Parathyroid adenoma (tissue), 2 donors: ENCODE measurements around the gene KRT73.

Experiments
- H2AFZ ChIP-seq: fragments of 300-600 bp; sonication (generic); one replicate; pipeline ENCODE4 v1.7.0; 2017; ENCODE audit warnings: antibody characterized with exemption, mild to moderate bottlenecking
- H3K27ac ChIP-seq: fragments of 300-600 bp; sonication (generic); one replicate; pipeline ENCODE4 v1.7.0; 2017
- H3K27me3 ChIP-seq: fragments of 300-600 bp; sonication (generic); one replicate; pipeline ENCODE4 v1.7.0; 2017; ENCODE audit warnings: low read length; ENCODE audit not compliant: control insufficient read depth, insufficient read depth
- H3K36me3 ChIP-seq: fragments of 300-600 bp; sonication (generic); one replicate; pipeline ENCODE4 v1.7.0; 2017; ENCODE audit warnings: low read length; ENCODE audit not compliant: control insufficient read depth, insufficient read depth
- H3K4me1 ChIP-seq: fragments of 300-600 bp; sonication (generic); one replicate; pipeline ENCODE4 v1.7.0; 2017; ENCODE audit warnings: control low read depth
- H3K4me2 ChIP-seq: fragments of 300-600 bp; sonication (generic); one replicate; pipeline ENCODE4 v1.7.0; 2017; ENCODE audit warnings: low read length
- H3K4me3 ChIP-seq: fragments of 300-600 bp; sonication (generic); one replicate; pipeline ENCODE4 v1.7.0; 2017; ENCODE audit warnings: low read depth, low read length
- H3K79me2 ChIP-seq: fragments of 300-600 bp; sonication (generic); one replicate; pipeline ENCODE4 v1.7.0; 2017; ENCODE audit warnings: control low read depth
- H3K9ac ChIP-seq: fragments of 300-600 bp; sonication (generic); one replicate; pipeline ENCODE4 v1.7.0; 2017; ENCODE audit warnings: mild to moderate bottlenecking
- H3K9me3 ChIP-seq: fragments of 300-600 bp; sonication (generic); one replicate; pipeline ENCODE4 v1.7.0; 2017; ENCODE audit warnings: low read length; ENCODE audit not compliant: control insufficient read depth
- TF ChIP-seq, protein P1 (sequence below): fragments of 300-600 bp; sonication (generic); IDR thresholded peaks from one replicate; pipeline ENCODE4 v1.7.0; 2017; ENCODE audit warnings: antibody characterized with exemption, mild to moderate bottlenecking
- donor health status: primary hyperparathyroidism.

Gene KRT73

DNA sequence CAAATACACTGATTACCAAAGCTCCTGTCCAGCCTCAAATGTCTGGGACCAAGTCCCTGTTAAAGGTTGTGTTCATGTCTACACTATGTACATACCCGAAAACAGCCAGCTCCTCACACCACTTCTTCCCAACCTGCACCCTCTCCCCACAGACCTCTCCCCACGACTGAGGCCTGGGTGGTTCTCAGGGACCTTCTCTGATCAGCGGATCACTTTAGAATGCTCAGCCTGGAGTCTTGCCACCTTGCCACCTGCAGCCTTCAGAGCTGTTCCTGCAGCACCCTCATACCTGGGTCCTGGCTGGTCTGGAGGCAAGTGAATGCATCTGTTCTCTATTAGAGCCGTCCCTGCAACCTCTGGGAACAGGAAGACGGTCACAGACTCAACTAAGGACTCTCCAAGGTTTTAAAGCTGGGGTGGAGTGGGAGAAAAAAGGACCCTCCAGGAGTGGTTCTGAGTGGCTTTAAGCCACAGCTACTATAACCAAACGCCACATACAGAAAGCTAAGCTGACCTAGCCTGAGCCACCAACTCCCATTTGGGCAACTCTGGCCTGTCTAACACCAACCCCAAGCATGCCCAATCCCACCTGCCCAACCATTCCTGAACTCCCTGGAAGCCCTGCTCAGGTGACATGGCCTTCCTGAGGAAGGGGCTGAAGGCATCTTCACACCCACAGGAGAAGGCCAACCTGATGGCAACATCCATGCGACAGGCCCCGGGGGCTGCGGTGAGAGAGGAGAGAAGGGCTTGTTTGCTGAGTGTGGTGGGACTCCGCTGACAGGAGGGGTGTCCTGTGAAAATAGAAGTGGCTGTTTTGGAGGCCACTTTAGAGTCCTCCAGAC, 25.1 kb upstream of the KRT73 start:
- H3K79me2 ChIP-seq: no peaks in the 10 kb centered on the region
- TF ChIP-seq, protein P1, sequence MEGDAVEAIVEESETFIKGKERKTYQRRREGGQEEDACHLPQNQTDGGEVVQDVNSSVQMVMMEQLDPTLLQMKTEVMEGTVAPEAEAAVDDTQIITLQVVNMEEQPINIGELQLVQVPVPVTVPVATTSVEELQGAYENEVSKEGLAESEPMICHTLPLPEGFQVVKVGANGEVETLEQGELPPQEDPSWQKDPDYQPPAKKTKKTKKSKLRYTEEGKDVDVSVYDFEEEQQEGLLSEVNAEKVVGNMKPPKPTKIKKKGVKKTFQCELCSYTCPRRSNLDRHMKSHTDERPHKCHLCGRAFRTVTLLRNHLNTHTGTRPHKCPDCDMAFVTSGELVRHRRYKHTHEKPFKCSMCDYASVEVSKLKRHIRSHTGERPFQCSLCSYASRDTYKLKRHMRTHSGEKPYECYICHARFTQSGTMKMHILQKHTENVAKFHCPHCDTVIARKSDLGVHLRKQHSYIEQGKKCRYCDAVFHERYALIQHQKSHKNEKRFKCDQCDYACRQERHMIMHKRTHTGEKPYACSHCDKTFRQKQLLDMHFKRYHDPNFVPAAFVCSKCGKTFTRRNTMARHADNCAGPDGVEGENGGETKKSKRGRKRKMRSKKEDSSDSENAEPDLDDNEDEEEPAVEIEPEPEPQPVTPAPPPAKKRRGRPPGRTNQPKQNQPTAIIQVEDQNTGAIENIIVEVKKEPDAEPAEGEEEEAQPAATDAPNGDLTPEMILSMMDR: no peak
- no peak overlapping the region for H3K4me2 ChIP-seq
- H3K4me3 ChIP-seq: no peak overlapping the region
- H3K9me3 ChIP-seq: no peaks in the 10 kb centered on the region
- no peaks in the 10 kb centered on the region for H3K4me1 ChIP-seq
- no peak overlapping the region for H3K9ac ChIP-seq
- H3K36me3 ChIP-seq: no peaks in the 10 kb centered on the region
- no peak overlapping the region for H3K27ac ChIP-seq
- no peaks in the 10 kb centered on the region for H3K27me3 ChIP-seq
- H2AFZ ChIP-seq: no peak overlapping the region

DNA sequence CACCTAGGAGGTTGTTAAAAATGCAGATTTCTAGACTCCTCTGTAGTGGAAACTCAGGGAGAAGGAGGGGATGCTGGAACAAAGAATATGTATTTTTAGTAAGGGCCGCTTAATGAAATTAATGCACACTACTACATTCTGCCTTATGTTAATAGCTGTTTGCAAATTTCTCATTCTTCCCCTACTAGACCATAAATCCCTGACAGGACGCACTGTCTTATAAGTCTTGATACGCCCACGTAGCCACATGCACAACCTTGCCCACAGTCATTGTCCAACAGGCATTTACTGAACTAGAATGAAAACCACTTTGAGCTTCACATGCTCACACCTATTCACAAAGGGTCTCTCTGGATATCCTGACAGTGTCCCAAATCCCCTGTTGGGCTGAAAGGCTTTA, 23.1 kb upstream of the KRT73 start:
- no peaks in the 10 kb centered on the region for H3K9me3 ChIP-seq
- H3K36me3 ChIP-seq: no peaks in the 10 kb centered on the region
- H3K9ac ChIP-seq: no peak overlapping the region
- H3K4me2 ChIP-seq: no peak overlapping the region
- TF ChIP-seq, protein P1: no peak
- no peaks in the 10 kb centered on the region for H3K27me3 ChIP-seq
- no peaks in the 10 kb centered on the region for H3K4me1 ChIP-seq
- H3K27ac ChIP-seq: no peak overlapping the region
- H3K4me3 ChIP-seq: no peak overlapping the region
- no peak overlapping the region for H2AFZ ChIP-seq
- no peaks in the 10 kb centered on the region for H3K79me2 ChIP-seq

DNA sequence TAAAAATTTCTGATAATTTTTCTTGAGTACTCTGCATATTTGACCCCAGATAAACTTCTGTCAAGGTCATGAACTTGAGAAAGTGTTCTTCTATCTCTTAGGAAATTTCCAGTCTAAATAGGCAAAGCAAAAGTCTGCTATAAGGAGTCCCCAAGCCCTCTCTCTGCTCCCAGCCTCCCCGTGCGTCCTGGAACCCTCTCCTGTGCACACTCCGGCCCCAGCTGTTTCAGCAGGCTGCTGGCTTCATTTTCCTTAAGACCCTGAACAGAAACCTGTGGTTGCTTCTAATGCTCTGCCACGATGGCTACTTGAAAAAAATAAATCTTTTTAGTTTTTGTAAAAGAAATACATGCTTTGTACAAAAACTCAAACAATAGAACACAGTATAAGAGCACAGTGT, 18.9 kb upstream of the KRT73 start:
- Histone ChIP-seq H3K27ac (no peak overlapping the region), H3K9ac (no peak overlapping the region), H3K27me3 (no peaks in the 10 kb centered on the region), H3K36me3 (no peaks in the 10 kb centered on the region), H3K79me2 (no peaks in the 10 kb centered on the region), H3K4me2 (no peak overlapping the region), H2AFZ (no peak overlapping the region), H3K9me3 (no peaks in the 10 kb centered on the region), H3K4me1 (peaks cover 7% of the 10 kb centered on the region), H3K4me3 (no peak overlapping the region)
- TF ChIP-seq, protein P1: no peak

DNA sequence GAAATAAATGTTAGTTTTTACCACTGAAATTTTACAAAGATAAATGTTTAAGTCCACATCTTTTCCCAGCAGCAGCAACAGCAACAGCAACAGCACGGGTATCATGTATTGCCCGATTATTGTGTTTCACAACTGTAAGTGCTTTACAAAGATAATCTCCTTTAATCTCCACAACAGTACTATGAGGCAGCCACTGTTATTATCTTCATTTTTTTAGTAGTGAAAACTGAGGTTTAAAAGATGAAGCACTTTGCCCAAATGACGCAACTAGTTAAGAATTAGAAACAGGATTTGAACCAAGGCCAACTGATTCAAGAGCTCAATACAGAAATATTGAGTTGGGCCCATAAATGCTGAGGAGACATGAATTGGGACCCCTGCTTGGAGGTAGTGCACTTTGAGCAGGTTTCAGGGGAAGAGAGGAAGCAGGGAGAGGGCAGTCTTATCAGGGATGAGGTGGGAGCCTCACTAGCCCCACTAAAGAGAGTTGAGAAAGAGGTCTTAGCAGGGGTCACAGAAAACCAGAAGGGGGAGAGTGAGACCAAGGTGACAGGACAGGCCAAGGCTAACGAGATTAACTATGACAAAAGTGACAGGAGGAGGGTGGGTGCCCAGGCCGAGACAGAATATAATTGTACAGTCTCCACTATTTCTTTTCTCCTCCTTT, 18.4 kb upstream of the KRT73 start:
- no peaks in the 10 kb centered on the region for H3K9me3 ChIP-seq
- H3K4me3 ChIP-seq: no peak overlapping the region
- TF ChIP-seq, protein P1: no peak
- H3K27ac ChIP-seq: no peak overlapping the region
- no peaks in the 10 kb centered on the region for H3K27me3 ChIP-seq
- no peaks in the 10 kb centered on the region for H3K79me2 ChIP-seq
- peaks cover 7% of the 10 kb centered on the region for H3K4me1 ChIP-seq
- H3K36me3 ChIP-seq: no peaks in the 10 kb centered on the region
- no peak overlapping the region for H2AFZ ChIP-seq
- H3K9ac ChIP-seq: no peak overlapping the region
- H3K4me2 ChIP-seq: no peak overlapping the region
